Measurements from ENCODE around the gene ATP5PD.
"Not testable (repeated sequence)": the region's sequence is repeated elsewhere in the genome, so short reads cannot be mapped to it uniquely, and the experiment has no call there.

The ATP5PD gene

GRCh38 chr17:75077072-75077495 is 30.3 kb upstream of the ATP5PD start:
- DNase-seq: no peak

- DNase-seq: no peak
These were observed 29.0 kb upstream of the ATP5PD start for GRCh38 chr17:75075597-75076336.

GRCh38 chr17:75074532-75074931 is 27.8 kb upstream of the ATP5PD start:
- no peak for DNase-seq

GRCh38 chr17:75073618-75074047 is 26.9 kb upstream of the ATP5PD start:
- DNase-seq: no peak

GRCh38 chr17:75072909-75073308 is 26.1 kb upstream of the ATP5PD start:
- not testable (repeated sequence) for DNase-seq

- not testable (repeated sequence) for DNase-seq
These were observed 24.9 kb upstream of the ATP5PD start for GRCh38 chr17:75071478-75072271.

GRCh38 chr17:75069783-75070182 is 23.0 kb upstream of the ATP5PD start:
- DNase-seq: no peak

GRCh38 chr17:75068750-75069149 is 22.0 kb upstream of the ATP5PD start:
- DNase-seq: no peak

- DNase-seq: no peak
These were observed 21.1 kb upstream of the ATP5PD start for GRCh38 chr17:75067856-75068255.

GRCh38 chr17:75065562-75066151 is 18.9 kb upstream of the ATP5PD start:
- DNase-seq: no peak

- no peak for DNase-seq
These were observed 18.2 kb upstream of the ATP5PD start for GRCh38 chr17:75064867-75065561.

GRCh38 chr17:75064460-75064859 is 17.7 kb upstream of the ATP5PD start:
- DNase-seq: no peak

GRCh38 chr17:75064040-75064439 is 17.3 kb upstream of the ATP5PD start:
- no peak for DNase-seq

- DNase-seq: no peak
These were observed 16.9 kb upstream of the ATP5PD start for GRCh38 chr17:75063626-75064025.

- DNase-seq: no peak
These were observed 16.4 kb upstream of the ATP5PD start for GRCh38 chr17:75063201-75063600.

GRCh38 chr17:75061618-75062017 is 14.8 kb upstream of the ATP5PD start:
- no peak for DNase-seq

- no peak for DNase-seq
These were observed 14.3 kb upstream of the ATP5PD start for GRCh38 chr17:75061055-75061438.

GRCh38 chr17:75060434-75061054 is 13.8 kb upstream of the ATP5PD start:
- no peak for DNase-seq

- no peak for DNase-seq
These were observed 12.9 kb upstream of the ATP5PD start for GRCh38 chr17:75059369-75060345.

GRCh38 chr17:75051941-75052340 is 5.2 kb upstream of the ATP5PD start:
- no peak for DNase-seq

- DNase-seq: no peak
These were observed 2.9 kb upstream of the ATP5PD start for GRCh38 chr17:75049706-75050105.

GRCh38 chr17:75049057-75049456 is 2.3 kb upstream of the ATP5PD start:
- no peak for DNase-seq
